Thoracic aorta (tissue), 2 donors: ENCODE results near the gene WFDC12. TPM values are rescaled to one million over a fixed set of nuclear protein-coding genes. Genes with fewer than 3 reads are reported as not detected.

Source experiments
- ATAC-seq: fragments of 150-250 bp; one replicate; pipeline ENCODE4 v1.8.0; 2017; ENCODE audit warnings: low read depth; ENCODE audit not compliant: insufficient number of reproducible peaks, low FRiP score
- DNase-seq: peaks from one replicate; pipeline ENCODE4 v3.0.0-alpha.2; 2020; ENCODE audit warnings: low spot score
- H3K27ac ChIP-seq, 2 donors: fragments of 200-600 bp; sonication (generic); 1 replicate in 1 of 2; 2 replicates in 1 of 2; pipeline ENCODE4 v1.5.1; 2016; ENCODE audit warnings: mild to moderate bottlenecking in 2 of 2, moderate library complexity in 2 of 2
- H3K27me3 ChIP-seq: fragments of 200-600 bp; sonication (generic); replicated peaks from 2 replicates; pipeline ENCODE4 v1.6.0; 2016; ENCODE audit warnings: mild to moderate bottlenecking; ENCODE audit not compliant: insufficient read depth
- H3K36me3 ChIP-seq: fragments of 200-600 bp; sonication (generic); one replicate; pipeline ENCODE4 v1.5.1; 2016
- H3K4me1 ChIP-seq, 2 donors: fragments of 200-600 bp; sonication (generic); 1 replicate in 1 of 2; 2 replicates in 1 of 2; pipeline versions ENCODE4 v1.5.1 to v1.6.0; 2016; ENCODE audit warnings: low read depth in 2 of 2, mild to moderate bottlenecking in 1 of 2; ENCODE audit not compliant: control insufficient read depth in 1 of 2
- H3K4me3 ChIP-seq: fragments of 200-600 bp; sonication (generic); 2 replicates; pipeline ENCODE4 v1.5.1; 2016; ENCODE audit warnings: mild to moderate bottlenecking
- H3K9me3 ChIP-seq: fragments of 200-600 bp; sonication (generic); 2 replicates; pipeline ENCODE4 v1.5.1; 2016
- CTCF ChIP-seq: fragments of 200-600 bp; sonication (generic); IDR thresholded peaks from one replicate; pipeline ENCODE4 v1.5.1; 2019; ENCODE audit warnings: antibody characterized with exemption
- total RNA-seq, 2 donors: library from RNA; depleted of rRNA; stranded (reverse); fragments of >200 nt; gene quantifications; one replicate each; pipeline versions ENCODE4 v1.1.0 to v1.2.3, GENCODE V29; 2016

WFDC12 gene
- total RNA-seq, 2 donors from 2014 or later: not detected

GRCh38 chr20:45080867-45081624, 43.2 kb downstream of the WFDC12 start:
- no peak for DNase-seq
- no peak for ATAC-seq
- Histone ChIP-seq H3K9me3 (no peaks in the 10 kb centered on the region), H3K4me1 (no peaks in the 10 kb centered on the region), H3K27ac (no peak overlapping the region), H3K27me3 (no peaks in the 10 kb centered on the region), H3K4me3 (no peak overlapping the region), H3K36me3 (peaks cover 19% of the 10 kb centered on the region)
- no peak for TF ChIP-seq CTCF

GRCh38 chr20:45077559-45077958, 46.7 kb downstream of the WFDC12 start:
- ATAC-seq (no peak), DNase-seq (no peak)
- Histone ChIP-seq H3K27me3 (no peaks in the 10 kb centered on the region), H3K36me3 (peaks cover 24% of the 10 kb centered on the region), H3K9me3 (no peaks in the 10 kb centered on the region), H3K4me3 (no peak overlapping the region), H3K27ac (no peak overlapping the region), H3K4me1 (no peaks in the 10 kb centered on the region)
- TF ChIP-seq CTCF: no peak

Other genes with a start within 250 kb of the WFDC12 start
- gene YWHAB, start 238.8 kb downstream of the WFDC12 start, total RNA-seq: 100 to 1,000 TPM; 135 to 156 TPM
- 10 to 100 TPM; 29.5 to 33.2 TPM for gene PABPC1L, start 214.4 kb downstream of the WFDC12 start, total RNA-seq
- 10 to 100 TPM; 11.9 to 13.0 TPM for gene TOMM34, start 164.1 kb downstream of the WFDC12 start, total RNA-seq
- 10 to 100 TPM; 30.3 to 47.9 TPM for gene STK4, start 158.0 kb downstream of the WFDC12 start, total RNA-seq
- gene KCNS1, start 23.3 kb downstream of the WFDC12 start, total RNA-seq: not detected
- not detected for gene WFDC5, start 9.3 kb downstream of the WFDC12 start, total RNA-seq
- not detected for gene PI3, start 50.4 kb upstream of the WFDC12 start, total RNA-seq
- not detected for gene SEMG1, start 82.6 kb upstream of the WFDC12 start, total RNA-seq
- gene SEMG2, start 96.9 kb upstream of the WFDC12 start, total RNA-seq: not detected
- 10 to 100 TPM; 44.3 to 56.0 TPM for gene SLPI, start 130.1 kb upstream of the WFDC12 start, total RNA-seq
- gene RBPJL, start 182.4 kb upstream of the WFDC12 start, total RNA-seq: not detected
- gene MATN4, start 183.8 kb upstream of the WFDC12 start, total RNA-seq: under 1 TPM in 1 of 2 donors, not detected in 1; 0.27 TPM
- 100 to 1,000 TPM in 1 of 2 donors, 10 to 100 TPM in 1; 93.5 to 108 TPM for gene SDC4, start 224.0 kb upstream of the WFDC12 start, total RNA-seq
- 10 to 100 TPM; 24.6 to 40.8 TPM for gene SYS1, start 238.7 kb upstream of the WFDC12 start, total RNA-seq